Fibroblast of villous mesenchyme (primary cell): Measurements from ENCODE around the gene TCL1B. TPM values are rescaled to one million over a fixed set of nuclear protein-coding genes. Genes with fewer than 3 reads are reported as not detected.

ENCODE experiments used
- DNase-seq: peaks from one replicate; pipeline ENCODE4 v3.0.0-alpha.2; 2010; ENCODE audit warnings: low read depth
- H3K4me3 ChIP-seq: 2 replicates; pipeline ENCODE4 v1.5.1; 2011; ENCODE audit warnings: low read depth, mild to moderate bottlenecking, low read length
- CTCF ChIP-seq: IDR thresholded peaks from 2 replicates; pipeline ENCODE4 v1.5.1; 2012; ENCODE audit warnings: low read depth, mild to moderate bottlenecking, low read length; ENCODE audit not compliant: insufficient read depth
- total RNA-seq: library from RNA; depleted of rRNA; stranded (reverse); fragments of >200 nt; gene quantifications from 2 replicates; pipeline ENCODE4 v1.2.3, GENCODE V29; 2012

TCL1B gene
- total RNA-seq, 1 donor = not detected

- H3K4me3 ChIP-seq = no peak overlapping the region
- TF ChIP-seq CTCF = no peak
- no peak for DNase-seq
Observed at GRCh38 chr14:95690815-95691214, 4.6 kb downstream of the TCL1B start.

GRCh38 chr14:95691591-95691990, 5.4 kb downstream of the TCL1B start:
- TF ChIP-seq CTCF = no peak

GRCh38 chr14:95692109-95692508, 5.9 kb downstream of the TCL1B start:
- DNase-seq = no peak
- no peak overlapping the region for H3K4me3 ChIP-seq
- no peak for TF ChIP-seq CTCF

More at GRCh38 chr14:95691591-95691990, 5.4 kb downstream of the TCL1B start:
- H3K4me3 ChIP-seq = no peak overlapping the region
- no peak for DNase-seq

- no peak for TF ChIP-seq CTCF
- no peak for DNase-seq
- H3K4me3 ChIP-seq = no peak overlapping the region
Observed at GRCh38 chr14:95695051-95695450, 8.8 kb downstream of the TCL1B start.

- no peak for TF ChIP-seq CTCF
- no peak overlapping the region for H3K4me3 ChIP-seq
- DNase-seq = no peak
Observed at GRCh38 chr14:95695913-95696312, 9.7 kb downstream of the TCL1B start.

GRCh38 chr14:95696741-95697140, 10.5 kb downstream of the TCL1B start:
- DNase-seq = no peak
- TF ChIP-seq CTCF = no peak

GRCh38 chr14:95697764-95698163, 11.5 kb downstream of the TCL1B start:
- TF ChIP-seq CTCF = no peak
- no peak overlapping the region for H3K4me3 ChIP-seq
- no peak for DNase-seq

More at GRCh38 chr14:95696741-95697140, 10.5 kb downstream of the TCL1B start:
- H3K4me3 ChIP-seq = no peak overlapping the region
